GM19397 (cell line): ENCODE results near the gene TNNI3.
"Not testable (repeated sequence)": the region's sequence is repeated elsewhere in the genome, so short reads cannot be mapped to it uniquely, and the experiment has no call there.

Experiments used
- ATAC-seq: cut with Tn5 transposase; IDR thresholded peaks from one replicate; pipeline ENCODE4 v1.9.1; 2021; ENCODE audit warnings: mild to moderate bottlenecking, moderate library complexity; ENCODE audit not compliant: unreplicated experiment

Gene TNNI3

GRCh38 chr19:55157064-55157908 is at the start of gene TNNI3:
TSS of gene TNNI3 (minus strand) at chr19:55157732. CDS start at chr19:55157589, 143 bp downstream.
- ATAC-seq = no peak

DNA sequence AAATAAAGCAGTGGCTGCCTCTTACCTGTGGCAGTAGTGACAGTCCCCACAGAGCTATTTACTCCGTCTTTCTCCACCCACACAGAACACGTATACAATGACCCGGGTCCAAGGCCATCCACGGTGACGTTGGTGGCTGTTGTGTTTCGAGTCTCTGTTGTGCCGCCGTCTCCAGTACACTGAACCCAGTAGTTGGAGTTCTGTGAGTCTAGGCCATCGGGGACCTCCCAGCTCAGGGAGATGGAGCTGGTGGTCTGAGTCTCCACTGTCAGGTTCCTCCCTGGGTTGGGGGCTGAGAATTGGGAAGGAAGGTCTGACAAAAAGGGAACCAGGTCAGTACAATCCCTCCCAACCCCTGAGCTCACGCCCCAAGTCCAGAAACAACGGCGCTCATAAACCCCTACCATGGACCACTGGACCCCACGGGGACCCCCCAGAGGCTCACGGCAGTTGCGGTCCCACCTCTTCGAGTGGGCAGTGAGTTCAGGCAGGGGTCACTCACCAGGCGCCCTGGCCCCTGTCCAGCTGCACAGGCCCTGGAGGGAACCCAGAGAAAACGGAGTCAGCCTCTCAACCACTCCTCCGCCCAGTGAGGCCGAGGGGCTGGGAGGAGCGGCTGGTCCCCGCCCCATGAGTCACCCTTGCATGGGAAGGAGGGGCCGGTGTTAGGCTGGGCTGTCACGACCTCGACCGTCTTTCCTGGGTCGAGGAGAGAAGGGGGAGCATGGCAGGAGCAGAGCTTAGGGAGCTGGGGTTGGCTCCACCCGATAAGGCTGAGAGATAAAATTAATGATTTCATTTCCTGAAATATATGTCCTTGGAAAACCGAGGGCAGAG is 49.4 kb upstream of the TNNI3 start:
- no peak for ATAC-seq

GRCh38 chr19:55202199-55202598 is 44.7 kb upstream of the TNNI3 start:
- ATAC-seq = not testable (repeated sequence)

GRCh38 chr19:55199620-55200204 is 42.2 kb upstream of the TNNI3 start:
- no peak for ATAC-seq

GRCh38 chr19:55198651-55199050 is 41.1 kb upstream of the TNNI3 start:
- no peak for ATAC-seq

GRCh38 chr19:55197528-55197927 is 40.0 kb upstream of the TNNI3 start:
- no peak for ATAC-seq

GRCh38 chr19:55196803-55197202 is 39.3 kb upstream of the TNNI3 start:
- ATAC-seq = no peak

DNA sequence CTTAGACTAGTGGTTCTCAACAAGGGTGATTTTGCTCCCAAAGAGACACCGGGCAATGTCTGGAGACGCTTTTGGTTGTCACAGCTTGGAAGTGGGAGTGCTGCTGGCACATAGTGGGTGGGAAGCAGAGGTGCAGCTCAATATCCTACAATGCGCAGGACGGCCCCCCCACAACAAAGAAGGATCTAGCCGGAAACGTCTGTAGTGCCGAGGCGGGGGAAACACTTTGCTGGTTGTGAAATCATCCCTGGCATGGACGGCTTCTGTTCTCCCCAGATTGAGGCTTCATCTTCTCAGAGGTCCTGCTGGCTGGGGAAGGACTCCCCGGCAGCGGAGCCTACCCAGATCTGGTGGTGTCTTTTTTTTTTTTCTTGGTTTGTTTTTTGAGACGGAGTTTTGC is 35.9 kb upstream of the TNNI3 start:
- ATAC-seq = no peak

- ATAC-seq = no peak
Measured at GRCh38 chr19:55189403-55189835, 31.9 kb upstream of the TNNI3 start.

DNA sequence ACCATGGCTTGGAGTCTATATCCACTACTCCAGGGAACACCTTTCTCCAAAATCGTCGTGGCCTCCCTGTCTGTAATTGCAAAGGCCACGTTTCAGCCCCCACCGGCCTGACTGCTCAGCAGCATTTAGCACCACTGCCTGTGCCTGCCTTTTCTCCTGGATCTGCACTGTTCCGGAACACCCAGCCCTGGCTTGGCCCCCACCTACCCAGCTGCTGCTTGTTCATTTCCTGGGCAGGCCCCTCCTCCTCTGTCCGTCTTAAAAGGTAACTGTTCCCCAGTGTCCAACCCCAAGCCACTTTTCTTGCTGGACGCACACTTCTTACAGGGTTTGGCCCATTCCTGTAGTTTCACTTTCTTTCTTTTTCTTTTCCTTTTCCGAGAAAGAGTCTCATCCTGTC is 31.1 kb upstream of the TNNI3 start:
- no peak for ATAC-seq

DNA sequence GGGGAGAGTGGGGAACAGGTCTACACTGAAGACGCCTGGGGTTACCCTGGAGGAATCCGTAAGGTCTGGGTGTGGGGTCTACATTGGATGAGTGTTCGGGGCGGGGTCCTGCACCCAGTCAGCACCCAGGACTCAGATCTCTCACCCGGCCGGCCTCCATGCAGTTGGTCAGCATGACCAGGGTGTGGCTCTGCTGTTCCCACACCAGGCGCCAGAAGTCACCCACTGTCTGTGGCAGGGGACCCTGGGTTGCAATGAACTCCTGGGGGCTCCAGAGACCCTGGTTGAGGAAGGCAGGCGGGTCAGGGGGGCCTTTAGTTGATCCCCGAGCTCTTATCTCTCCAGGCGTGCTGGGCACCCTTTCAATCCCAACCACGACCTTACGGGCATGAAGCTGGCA is 28.5 kb upstream of the TNNI3 start:
- ATAC-seq = no peak

DNA sequence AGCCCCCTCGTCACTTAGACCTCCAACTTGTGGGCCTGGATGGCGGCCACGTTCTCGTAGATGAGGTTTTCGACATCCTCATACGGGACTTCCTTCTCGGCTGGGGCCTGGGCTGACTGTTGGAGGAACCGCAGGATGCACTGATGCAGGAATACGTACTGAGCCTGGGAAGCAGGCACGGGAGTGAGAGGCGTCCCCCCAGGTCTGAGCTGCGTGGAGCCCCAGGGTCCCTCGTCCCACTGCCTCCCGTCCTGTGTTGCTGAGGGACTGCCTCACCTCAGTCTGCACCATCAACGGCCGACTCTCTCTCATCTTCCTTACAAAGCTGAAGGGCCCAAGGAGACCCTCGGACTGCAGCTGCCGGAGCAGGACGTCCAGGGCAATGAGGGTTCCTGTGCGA is 24.2 kb upstream of the TNNI3 start:
- no peak for ATAC-seq

- no peak for ATAC-seq
Measured at GRCh38 chr19:55179606-55180484, 22.3 kb upstream of the TNNI3 start, which contains the start of gene SYT5. TSS of gene SYT5 (minus strand) at chr19:55180289. CDS start at chr19:55179041, 1,248 bp downstream.

GRCh38 chr19:55178781-55179599 is 21.5 kb upstream of the TNNI3 start:
- peak; percentile 91 for ATAC-seq

- no peak for ATAC-seq
Measured at GRCh38 chr19:55176076-55176475, 18.5 kb upstream of the TNNI3 start.

- ATAC-seq = no peak
Measured at GRCh38 chr19:55175117-55175867, 17.8 kb upstream of the TNNI3 start.

- ATAC-seq = no peak
Measured at GRCh38 chr19:55174425-55175116, 17.0 kb upstream of the TNNI3 start.

GRCh38 chr19:55173714-55174409 is 16.3 kb upstream of the TNNI3 start:
- no peak for ATAC-seq
